Heart left ventricle (tissue), 16 donors: Measurements from ENCODE around the gene TMEM145. TPM values are rescaled to one million over a fixed set of nuclear protein-coding genes. Genes with fewer than 3 reads are reported as not detected.

Experiments
- ATAC-seq, 4 donors: fragments of 200-7000 bp; cut with Tn5 transposase; one replicate each; pipeline ENCODE4 v1.9.1; 2020 to 2022; ENCODE audit warnings: moderate library complexity in 4 of 4, mild to moderate bottlenecking in 3 of 4, moderate number of reproducible peaks in 1 of 4
- DNase-seq, 5 donors: peaks; one replicate each; pipeline ENCODE4 v3.0.0-alpha.2; 2020
- H3K27ac ChIP-seq, 12 donors: fragments of 200-600 bp; sonication (generic) in 4 of 12; one replicate each; pipeline versions ENCODE4 v1.5.0 to v1.8.0; 2016 to 2022; ENCODE audit warnings: mild to moderate bottlenecking in 2 of 12
- H3K27me3 ChIP-seq, 9 donors: fragments of 200-600 bp; sonication (generic) in 2 of 9; one replicate each; pipeline versions ENCODE4 v1.5.1 to v1.8.0; 2016 to 2022; ENCODE audit warnings: mild to moderate bottlenecking in 3 of 9
- H3K36me3 ChIP-seq, 9 donors: fragments of 200-600 bp; sonication (generic) in 2 of 9; one replicate each; pipeline versions ENCODE4 v1.5.0 to v1.8.0; 2018 to 2022; ENCODE audit warnings: mild to moderate bottlenecking in 2 of 9
- H3K4me1 ChIP-seq, 12 donors: fragments of 200-600 bp; sonication (generic) in 4 of 12; one replicate each; pipeline versions ENCODE4 v1.5.0 to v1.8.0; 2016 to 2022; ENCODE audit warnings: mild to moderate bottlenecking in 3 of 12
- H3K4me3 ChIP-seq, 12 donors: fragments of 200-600 bp; sonication (generic) in 4 of 12; one replicate each; pipeline versions ENCODE4 v1.5.0 to v1.8.0; 2017 to 2022; ENCODE audit warnings: mild to moderate bottlenecking in 9 of 12, moderate library complexity in 4 of 12
- H3K9me3 ChIP-seq, 12 donors: fragments of 200-600 bp; sonication (generic) in 4 of 12; one replicate each; pipeline versions ENCODE4 v1.5.0 to v1.8.0; 2016 to 2022; ENCODE audit warnings: mild to moderate bottlenecking in 1 of 12
- POLR2A ChIP-seq, 2 donors: fragments of 450-650 bp; IDR thresholded peaks; one replicate each; pipeline ENCODE4 v1.6.1; 2017; ENCODE audit warnings: antibody characterized with exemption in 2 of 2, mild to moderate bottlenecking in 2 of 2, moderate library complexity in 2 of 2
- WGBS, 4 donors: extraction: QIAGEN DNeasy Blood & Tissue Kit in 2 of 4; methylation state at CpG; one replicate each; pipeline versions ENCODE4 v1.1.5 to v1.1.7; 2013 to 2018; 5-methylcytosine and 5-hydroxymethylcytosine counted together
- intact Hi-C, 10 donors: fragments of 100-400 bp; cut with DNase I; formaldehyde crosslinking; loops; one replicate each; pipeline versions ENCODE4 v1.11.1 to v1.14.2; 2022
- polyA plus RNA-seq, 2 donors: library from polyadenylated mRNA; stranded (reverse); fragments of 200-250 nt; gene quantifications; one replicate each; pipeline ENCODE4 v1.2.3, GENCODE V29; 2013
- total RNA-seq, 9 donors: library from RNA; depleted of rRNA in 2 of 9; stranded (reverse); fragments of >200 nt in 2 of 9; fragmentation: NEBNext Ultra II Directional in 3 of 9; extraction: Animal tissue kit (Norgen Biotek cat#: 25700) in 3 of 9; gene quantifications; one replicate each; pipeline versions ENCODE4 v1.1.0 to v1.2.4, GENCODE V29; 2016 to 2023
- TF ChIP-seq, protein P1 (sequence below), 12 donors: fragments of 200-600 bp; sonication (generic) in 4 of 12; IDR thresholded peaks; one replicate each; pipeline versions ENCODE4 v1.5.0 to v1.8.0; 2018 to 2022; ENCODE audit warnings: antibody characterized with exemption in 12 of 12, mild to moderate bottlenecking in 5 of 12
- donor health status: ischemic (EF 13 %, LVEDD 7.1; RV severe dilation, severe dysfunction).
- donor health status: healthy with polysubstance abuse.
- donor health status: DM: no; HTN: yes; CAD: no.
- donor health status: DM: no; HTN: no; CAD: no.
- donor health status: ischemic (EF 25% LVEDD 6.9; RV normal size, moderate dysfunction).
- donor health status: ischemic (EF 25% LVEDD 5.7; RV mildly dilated, moderate dysfunction).
- donor health status: healthy.
- donor health status: DM: yes; HTN: yes; CAD: no.
- donor health status: ischemic (EF 35%, LVEDD 5.7; RV mildly dilated, moderate dysfunction).
- donor health status: nonischemic (EF 11% LVEDD 7.7; RV severe dilation, severe dysfunction).
- donor health status: DM: yes; HTN: yes; CAD: no.
- donor health status: PGD.
- donor health status: ischemic (EF 29% LVEDD 5.4; RV normal size, mild dysfunction).
- donor health status: nonischemic (EF 23%, LVEDD 6.1; RV moderate dilation, normal function).

TMEM145 gene
- total and polyA plus RNA-seq, 11 donors, result 0.11 to 0.27 (median 0.17) TPM; not detected in 7

DNA sequence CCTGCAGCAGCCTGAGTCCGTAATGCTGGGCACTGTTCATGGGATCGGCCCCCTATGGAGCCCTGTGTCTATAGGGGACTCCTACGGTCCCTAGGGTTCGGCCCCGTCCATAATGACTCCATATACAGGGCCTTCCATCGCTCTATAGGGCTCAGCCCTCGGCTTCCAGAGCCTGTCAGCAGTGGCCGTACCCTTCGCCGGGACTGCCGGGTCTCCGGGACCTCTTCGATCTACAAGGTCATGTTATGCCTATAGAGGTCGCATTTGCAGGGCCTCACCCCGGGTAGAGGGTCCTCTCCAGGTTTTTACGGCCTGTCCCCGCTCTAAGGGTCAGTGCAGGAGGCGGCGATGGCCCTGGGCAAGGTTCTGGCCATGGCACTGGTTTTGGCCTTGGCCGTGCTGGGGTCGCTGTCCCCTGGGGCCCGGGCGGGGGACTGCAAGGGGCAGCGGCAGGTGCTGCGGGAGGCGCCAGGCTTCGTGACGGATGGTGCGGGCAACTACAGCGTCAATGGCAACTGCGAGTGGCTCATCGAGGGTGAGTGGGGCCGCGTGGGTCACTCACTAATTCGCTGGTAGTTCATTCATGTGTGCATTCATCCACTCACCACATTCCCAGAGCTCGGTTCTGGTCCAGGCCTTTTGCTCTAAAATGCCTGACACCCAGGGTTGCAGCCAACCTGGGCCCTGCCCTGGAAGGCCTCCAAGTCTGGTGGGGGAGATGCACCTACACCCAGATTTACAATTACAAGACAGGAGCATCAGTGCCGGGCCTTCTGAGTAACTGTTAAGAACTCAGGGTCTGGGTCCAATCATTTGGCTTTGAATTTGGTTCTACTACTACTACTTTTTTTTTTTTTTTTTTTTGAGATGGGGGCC lies 13.0 kb downstream of the TMEM145 start:
- Histone ChIP-seq H3K4me3 (peak overlapping the region; percentile 68 to 98 (median 88)), H3K36me3 (no peaks in the 10 kb centered on the region), H3K27ac (peak overlapping the region; percentile 29 to 88 (median 81)), H3K4me1 (peaks cover 2 to 53% (median 25%) of the 10 kb centered on the region in 12 donors), H3K9me3 (no peaks in the 10 kb centered on the region), H3K27me3 (peaks cover 10 to 25% (median 21%) of the 10 kb centered on the region in 9 donors)
- peak in 3 of 4 donors; percentile 0 to 35 (median 19) for ATAC-seq
- 3 to 10% (median 5%) methylated on average over 14 to 37 of the region's 37 CpGs for WGBS, 4 donors
- no peak for TF ChIP-seq POLR2A (IDR thresholded peaks at IDR 0.05)
- TF ChIP-seq, protein P1, sequence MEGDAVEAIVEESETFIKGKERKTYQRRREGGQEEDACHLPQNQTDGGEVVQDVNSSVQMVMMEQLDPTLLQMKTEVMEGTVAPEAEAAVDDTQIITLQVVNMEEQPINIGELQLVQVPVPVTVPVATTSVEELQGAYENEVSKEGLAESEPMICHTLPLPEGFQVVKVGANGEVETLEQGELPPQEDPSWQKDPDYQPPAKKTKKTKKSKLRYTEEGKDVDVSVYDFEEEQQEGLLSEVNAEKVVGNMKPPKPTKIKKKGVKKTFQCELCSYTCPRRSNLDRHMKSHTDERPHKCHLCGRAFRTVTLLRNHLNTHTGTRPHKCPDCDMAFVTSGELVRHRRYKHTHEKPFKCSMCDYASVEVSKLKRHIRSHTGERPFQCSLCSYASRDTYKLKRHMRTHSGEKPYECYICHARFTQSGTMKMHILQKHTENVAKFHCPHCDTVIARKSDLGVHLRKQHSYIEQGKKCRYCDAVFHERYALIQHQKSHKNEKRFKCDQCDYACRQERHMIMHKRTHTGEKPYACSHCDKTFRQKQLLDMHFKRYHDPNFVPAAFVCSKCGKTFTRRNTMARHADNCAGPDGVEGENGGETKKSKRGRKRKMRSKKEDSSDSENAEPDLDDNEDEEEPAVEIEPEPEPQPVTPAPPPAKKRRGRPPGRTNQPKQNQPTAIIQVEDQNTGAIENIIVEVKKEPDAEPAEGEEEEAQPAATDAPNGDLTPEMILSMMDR (IDR thresholded peaks at IDR 0.05), result peak in 1 of 12 donors; percentile 15
- intact Hi-C loops, result loop anchor here in 6 of 10 donors (1.0 to 10.0 kb wide), 6 partner anchors 76 to 194 kb away; partner anchors contain the start of gene POU2F2 (in 5 of the 6)
- DNase-seq, result peak in 3 of 5 donors; percentile 42 to 65 (median 45)

DNA sequence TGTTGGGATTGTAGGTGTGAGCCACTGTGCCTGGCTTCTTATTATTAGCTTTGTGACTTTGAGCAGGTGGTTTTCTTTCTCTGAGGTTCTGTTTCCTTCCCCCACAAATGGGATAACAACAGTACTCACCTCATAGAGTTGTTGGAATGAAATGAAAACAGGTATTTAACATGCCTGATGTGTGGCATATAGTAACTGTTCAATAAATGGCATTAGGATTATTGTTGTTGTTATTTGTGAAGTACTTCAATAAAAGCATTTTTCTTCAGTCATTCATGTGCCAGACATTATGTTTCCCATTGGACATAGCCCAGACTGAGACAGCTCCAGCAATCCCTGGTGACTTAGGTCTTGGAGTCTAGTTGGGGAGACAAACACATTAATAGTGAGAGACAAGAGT lies 13.9 kb downstream of the TMEM145 start:
- no peak for TF ChIP-seq POLR2A (IDR thresholded peaks at IDR 0.05)
- TF ChIP-seq, protein P1 (IDR thresholded peaks at IDR 0.05), result no peak
- H3K4me3 ChIP-seq, result peak overlapping the region in 7 of 12 donors; percentile 75 to 92 (median 89)
- H3K27me3 ChIP-seq, result peaks cover 10 to 25% (median 21%) of the 10 kb centered on the region in 9 donors
- intact Hi-C loops, result loop anchor here in 5 of 10 donors (5.0 to 10.0 kb wide), 3 partner anchors 75 to 195 kb away; partner anchors contain the start of gene POU2F2 (in 4 of the 5)
- no peak overlapping the region for H3K27ac ChIP-seq
- no peaks in the 10 kb centered on the region for H3K36me3 ChIP-seq
- no peak for ATAC-seq
- H3K4me1 ChIP-seq, result peaks cover 2 to 53% (median 25%) of the 10 kb centered on the region in 12 donors
- no peaks in the 10 kb centered on the region for H3K9me3 ChIP-seq
- DNase-seq, result no peak

DNA sequence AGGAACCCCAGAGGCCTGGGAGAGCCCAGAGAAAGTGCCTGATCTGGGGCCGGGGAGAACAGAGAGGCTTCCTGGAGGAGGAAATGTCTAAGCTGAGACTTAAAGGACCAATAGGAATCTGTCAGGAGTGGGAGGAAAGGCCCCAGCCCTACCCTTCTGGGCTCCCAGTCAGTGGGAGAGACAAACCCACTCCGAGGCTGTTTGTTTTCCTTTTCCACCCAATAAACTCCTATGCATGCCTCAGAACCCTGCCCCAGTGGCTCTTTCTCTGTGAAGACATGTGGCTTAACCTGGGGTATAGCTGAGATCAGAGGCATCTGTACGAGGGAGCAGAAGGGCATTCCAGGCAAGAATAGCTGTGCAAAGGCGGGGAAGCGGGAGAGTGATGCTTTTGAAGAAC lies 14.3 kb downstream of the TMEM145 start:
- Histone ChIP-seq H3K36me3 (no peaks in the 10 kb centered on the region), H3K9me3 (no peaks in the 10 kb centered on the region), H3K27me3 (peaks cover 10 to 25% (median 19%) of the 10 kb centered on the region in 9 donors), H3K27ac (no peak overlapping the region), H3K4me1 (peaks cover 2 to 53% (median 25%) of the 10 kb centered on the region in 12 donors), H3K4me3 (peak overlapping the region in 2 of 12 donors; percentile 16 to 89)
- ATAC-seq (no peak), DNase-seq (no peak)
- WGBS, 4 donors, result 86 to 91% (median 88%) methylated on average over 5 of the region's 5 CpGs
- intact Hi-C loops, result loop anchor here in 5 of 10 donors (5.0 to 10.0 kb wide), 3 partner anchors 75 to 195 kb away; partner anchors contain the start of gene POU2F2 (in 4 of the 5)
- TF ChIP-seq, protein P1 (IDR thresholded peaks at IDR 0.05), result no peak
- TF ChIP-seq POLR2A (IDR thresholded peaks at IDR 0.05), result no peak

DNA sequence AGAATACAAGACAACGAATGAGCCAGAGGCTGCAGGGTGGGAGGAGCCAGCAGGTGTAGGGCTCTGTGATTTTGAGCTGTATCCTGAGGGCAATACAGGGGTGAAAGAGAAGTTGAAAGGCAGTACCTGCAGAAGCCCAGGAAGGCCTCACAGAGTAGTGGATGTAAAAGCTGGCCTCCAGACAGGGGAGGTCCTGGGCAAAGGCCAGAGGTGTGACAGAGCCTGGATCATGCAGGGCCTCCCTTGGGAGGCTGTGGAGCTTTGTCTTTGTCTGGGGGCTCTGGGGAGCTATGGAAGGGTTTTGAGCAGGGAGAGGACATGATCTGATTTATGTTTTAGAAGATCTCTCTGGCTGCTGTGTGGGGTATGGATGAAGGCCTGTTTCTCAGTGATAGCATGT lies 15.0 kb downstream of the TMEM145 start:
- no peaks in the 10 kb centered on the region for H3K9me3 ChIP-seq
- peaks cover 0 to 4% (median 0%) of the 10 kb centered on the region in 9 donors for H3K36me3 ChIP-seq
- DNase-seq (no peak), ATAC-seq (no peak)
- H3K27ac ChIP-seq, result no peak overlapping the region
- TF ChIP-seq, protein P1 (IDR thresholded peaks at IDR 0.05), result no peak
- intact Hi-C loops, result loop anchor here in 5 of 10 donors (5.0 to 10.0 kb wide), 3 partner anchors 74 to 196 kb away; partner anchors contain the start of gene POU2F2 (in 4 of the 5)
- peaks cover 2 to 58% (median 25%) of the 10 kb centered on the region in 12 donors for H3K4me1 ChIP-seq
- H3K4me3 ChIP-seq, result no peak overlapping the region
- 57 to 69% (median 60%) methylated on average over 1 of the region's 1 CpG for WGBS, 4 donors
- H3K27me3 ChIP-seq, result peaks cover 10 to 19% (median 16%) of the 10 kb centered on the region in 9 donors
